Keratinocyte (primary cell): ENCODE data around the gene KCTD21. TPM values are rescaled to one million over a fixed set of nuclear protein-coding genes. Genes with fewer than 3 reads are reported as not detected.

Source experiments
- DNase-seq: peaks from one replicate; pipeline ENCODE4 v3.0.0-alpha.2; 2011; ENCODE audit warnings: low read depth, missing footprints, low spot score
- FAIRE-seq: peaks from 2 replicates; lab custom pipeline; 2011; peaks lifted over from hg19 to GRCh38; lab: Jason Lieb, UNC
- H2AFZ ChIP-seq: 2 replicates; pipeline ENCODE4 v1.6.0; 2012; ENCODE audit warnings: low read length, control low read depth, inconsistent platforms; ENCODE audit not compliant: control insufficient read depth
- H3K27ac ChIP-seq: 2 replicates; pipeline ENCODE4 v1.5.1; 2011; ENCODE audit warnings: low read length; ENCODE audit not compliant: control insufficient read depth, insufficient read depth
- H3K27me3 ChIP-seq: 3 replicates; pipeline ENCODE4 v1.6.0; 2011; ENCODE audit warnings: low read length; ENCODE audit not compliant: control insufficient read depth, insufficient read depth; ENCODE audit errors: extremely low read depth
- H3K36me3 ChIP-seq, 2 experiments: 2 replicates in 1 of 2; 3 replicates in 1 of 2; pipeline ENCODE4 v1.5.1; 2011; ENCODE audit warnings: low read length in 2 of 2, mild to moderate bottlenecking in 1 of 2; ENCODE audit not compliant: control insufficient read depth in 2 of 2, insufficient read depth in 2 of 2; ENCODE audit errors: extremely low read depth in 1 of 2
- H3K4me1 ChIP-seq: 3 replicates; pipeline ENCODE4 v1.5.1; 2011; ENCODE audit warnings: low read length; ENCODE audit not compliant: control insufficient read depth, insufficient read depth; ENCODE audit errors: extremely low read depth
- H3K4me2 ChIP-seq: 3 replicates; pipeline ENCODE4 v1.6.0; 2011; ENCODE audit warnings: low read depth, low read length; ENCODE audit not compliant: control insufficient read depth, insufficient read depth; ENCODE audit errors: extremely low read depth
- H3K4me3 ChIP-seq, 3 experiments: fragments of 200-600 bp in 1 of 3; sonication (generic) in 1 of 3; 2 replicates in 2 of 3; 3 replicates in 1 of 3; pipeline ENCODE4 v1.5.1; 2011 to 2016; ENCODE audit warnings: low read length in 3 of 3, mild to moderate bottlenecking in 3 of 3, control low read depth in 2 of 3, inconsistent platforms in 1 of 3, low read depth in 1 of 3, mixed read lengths in 1 of 3, mixed run types in 1 of 3, moderate library complexity in 1 of 3; ENCODE audit not compliant: control insufficient read depth in 2 of 3, insufficient read depth in 2 of 3; ENCODE audit errors: extremely low read depth in 1 of 3
- H3K79me2 ChIP-seq: 2 replicates; pipeline ENCODE4 v1.6.0; 2012; ENCODE audit warnings: low read length; ENCODE audit not compliant: control insufficient read depth, insufficient read depth
- H3K9ac ChIP-seq: 3 replicates; pipeline ENCODE4 v1.6.0; 2011; ENCODE audit warnings: low read length; ENCODE audit not compliant: control insufficient read depth, insufficient read depth; ENCODE audit errors: extremely low read depth
- H3K9me1 ChIP-seq: 3 replicates; pipeline ENCODE4 v1.6.0; 2011; ENCODE audit warnings: low read length; ENCODE audit not compliant: control insufficient read depth, insufficient read depth; ENCODE audit errors: extremely low read depth
- H3K9me3 ChIP-seq: 2 replicates; pipeline ENCODE4 v1.5.1; 2012; ENCODE audit warnings: low read depth, low read length; ENCODE audit not compliant: control insufficient read depth
- H4K20me1 ChIP-seq: 3 replicates; pipeline ENCODE4 v1.6.0; 2011; ENCODE audit warnings: low read length; ENCODE audit not compliant: control insufficient read depth, insufficient read depth; ENCODE audit errors: extremely low read depth
- EZH2 ChIP-seq: IDR thresholded peaks from one replicate; pipeline ENCODE4 v1.6.1; 2012; ENCODE audit warnings: inconsistent platforms, mild to moderate bottlenecking, low read length, moderate library complexity
- dilution Hi-C: fragments of 300-500 bp; cut with MboI; formaldehyde crosslinking; loops from one replicate; pipeline ENCODE4 v1.7.0; 2020; ENCODE audit warnings: low sequenced_read_pairs; ENCODE audit not compliant: extremely low pct_ligation_motif_present
- polyA plus RNA-seq, 5 experiments: library from polyadenylated mRNA; depleted of rRNA in 3 of 5; stranded (reverse) in 3 of 5; stranded (forward) in 1 of 5; unstranded in 1 of 5; fragments of >200 nt; gene quantifications; 1 replicate in 1 of 5; 2 replicates in 3 of 5; 3 replicates in 1 of 5; pipeline versions ENCODE4 v1.2.1 to v1.2.3, GENCODE V29; 2011 to 2012; ENCODE audit warnings: missing spikeins in 2 of 5, low read depth in 1 of 5, low replicate concordance in 1 of 5
- TF ChIP-seq, protein P1 (sequence below), 3 experiments: IDR thresholded peaks in 1 of 3; conservative IDR thresholded peaks in 1 of 3; optimal IDR thresholded peaks in 1 of 3; 2 replicates in 2 of 3; 3 replicates in 1 of 3; pipeline versions ENCODE3 to v1.5.1; 2011; ENCODE audit warnings: low read length in 3 of 3, mild to moderate bottlenecking in 3 of 3, moderate library complexity in 2 of 3, control low read depth in 1 of 3, inconsistent platforms in 1 of 3; ENCODE audit not compliant: insufficient read depth in 2 of 3; ENCODE audit errors: extremely low read depth in 1 of 3

Gene KCTD21
- polyA plus RNA-seq, 1 donor (not counting 4 experiments of a cell fraction or from before 2014, with no cell fraction given): 10.4 TPM

DNA sequence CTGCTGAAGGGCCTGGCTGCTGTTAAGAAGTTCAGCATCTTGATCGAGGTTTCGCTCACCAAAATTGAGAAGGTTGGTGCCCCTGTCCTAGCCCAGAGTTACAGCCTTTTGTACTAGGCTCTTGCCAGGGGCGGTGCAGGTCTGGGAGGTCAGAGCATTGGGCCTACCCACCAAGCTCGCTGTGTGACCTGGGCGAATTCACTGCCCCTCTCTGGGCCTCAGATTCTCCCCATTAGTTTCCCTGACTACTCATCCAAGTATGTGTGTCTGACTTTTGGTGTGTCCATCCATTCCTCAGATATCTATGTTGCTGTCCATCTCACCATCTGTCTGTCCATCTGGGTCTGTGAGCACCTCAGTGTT is 11.2 kb upstream of the KCTD21 start:
- TF ChIP-seq, protein P1, sequence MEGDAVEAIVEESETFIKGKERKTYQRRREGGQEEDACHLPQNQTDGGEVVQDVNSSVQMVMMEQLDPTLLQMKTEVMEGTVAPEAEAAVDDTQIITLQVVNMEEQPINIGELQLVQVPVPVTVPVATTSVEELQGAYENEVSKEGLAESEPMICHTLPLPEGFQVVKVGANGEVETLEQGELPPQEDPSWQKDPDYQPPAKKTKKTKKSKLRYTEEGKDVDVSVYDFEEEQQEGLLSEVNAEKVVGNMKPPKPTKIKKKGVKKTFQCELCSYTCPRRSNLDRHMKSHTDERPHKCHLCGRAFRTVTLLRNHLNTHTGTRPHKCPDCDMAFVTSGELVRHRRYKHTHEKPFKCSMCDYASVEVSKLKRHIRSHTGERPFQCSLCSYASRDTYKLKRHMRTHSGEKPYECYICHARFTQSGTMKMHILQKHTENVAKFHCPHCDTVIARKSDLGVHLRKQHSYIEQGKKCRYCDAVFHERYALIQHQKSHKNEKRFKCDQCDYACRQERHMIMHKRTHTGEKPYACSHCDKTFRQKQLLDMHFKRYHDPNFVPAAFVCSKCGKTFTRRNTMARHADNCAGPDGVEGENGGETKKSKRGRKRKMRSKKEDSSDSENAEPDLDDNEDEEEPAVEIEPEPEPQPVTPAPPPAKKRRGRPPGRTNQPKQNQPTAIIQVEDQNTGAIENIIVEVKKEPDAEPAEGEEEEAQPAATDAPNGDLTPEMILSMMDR (optimal IDR thresholded peaks at IDR 0.05 in 1 of 3, IDR thresholded peaks at IDR 0.05 in 1 of 3, conservative IDR thresholded peaks at IDR 0.05 in 1 of 3; ENCODE audit: extremely low read depth in 1 of 3, insufficient read depth in 2 of 3, low read length in 3 of 3): no peak
- no peak for TF ChIP-seq EZH2
- no peak overlapping the region for H2AFZ ChIP-seq
- peaks cover 8% of the 10 kb centered on the region for H3K79me2 ChIP-seq
- DNase-seq: no peak
- no peak for FAIRE-seq
- no peak overlapping the region for H3K4me2 ChIP-seq
- H3K27me3 ChIP-seq: no peaks in the 10 kb centered on the region
- H3K4me1 ChIP-seq: peaks cover 2% of the 10 kb centered on the region
- H3K4me3 ChIP-seq: no peak overlapping the region
- no peaks in the 10 kb centered on the region for H3K9me1 ChIP-seq
- H3K36me3 ChIP-seq: peaks cover 0 to 34% of the 10 kb centered on the region in 2 experiments
- H3K27ac ChIP-seq: no peak overlapping the region
- dilution Hi-C loops: no loop called here
- peaks cover 3% of the 10 kb centered on the region for H4K20me1 ChIP-seq
- no peak overlapping the region for H3K9ac ChIP-seq
- H3K9me3 ChIP-seq: no peaks in the 10 kb centered on the region

DNA sequence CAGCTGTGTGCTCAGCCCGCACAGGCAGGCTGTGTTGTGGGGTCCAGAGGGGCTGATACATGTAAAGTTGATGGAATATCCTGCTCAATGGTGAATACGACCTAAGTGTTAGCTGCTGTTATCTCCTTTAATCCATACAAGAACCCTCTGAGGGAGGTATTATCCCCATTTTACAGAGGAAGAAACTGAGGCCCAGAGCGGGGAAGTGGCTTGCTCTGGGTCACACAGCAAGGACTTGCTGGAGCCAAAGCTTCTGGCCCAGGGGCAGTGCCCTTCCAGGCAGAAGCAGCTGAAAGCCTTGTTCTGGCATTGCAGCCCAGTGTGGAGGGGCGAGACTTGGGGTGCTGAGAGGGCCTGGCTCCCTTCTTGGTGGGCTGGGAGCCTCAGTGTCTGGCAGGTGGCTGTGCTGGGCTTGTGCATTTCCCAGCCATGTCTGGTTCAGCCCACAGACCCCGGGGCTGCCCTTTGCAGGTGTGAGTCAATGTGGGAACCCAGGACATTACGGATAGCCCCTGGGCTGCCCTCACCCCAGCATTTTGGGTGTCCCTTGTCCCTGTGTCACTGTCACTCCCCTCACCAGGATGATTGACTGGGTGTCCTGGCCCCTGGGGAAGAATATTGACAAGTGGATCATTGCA is 10.7 kb upstream of the KCTD21 start:
- no peaks in the 10 kb centered on the region for H3K9me1 ChIP-seq
- no peak for TF ChIP-seq EZH2
- TF ChIP-seq, protein P1 (optimal IDR thresholded peaks at IDR 0.05 in 1 of 3, IDR thresholded peaks at IDR 0.05 in 1 of 3, conservative IDR thresholded peaks at IDR 0.05 in 1 of 3; ENCODE audit: extremely low read depth in 1 of 3, insufficient read depth in 2 of 3, low read length in 3 of 3): no peak
- dilution Hi-C loops: no loop called here
- FAIRE-seq (no peak), DNase-seq (no peak)
- H3K9ac ChIP-seq: no peak overlapping the region
- H3K4me1 ChIP-seq: peaks cover 3% of the 10 kb centered on the region
- no peak overlapping the region for H3K27ac ChIP-seq
- H4K20me1 ChIP-seq: peaks cover 3% of the 10 kb centered on the region
- no peaks in the 10 kb centered on the region for H3K27me3 ChIP-seq
- H3K36me3 ChIP-seq: peaks cover 0 to 34% of the 10 kb centered on the region in 2 experiments
- no peak overlapping the region for H2AFZ ChIP-seq
- H3K79me2 ChIP-seq: peaks cover 8% of the 10 kb centered on the region
- no peak overlapping the region for H3K4me3 ChIP-seq
- H3K4me2 ChIP-seq: no peak overlapping the region
- no peaks in the 10 kb centered on the region for H3K9me3 ChIP-seq
